SK-N-MC (cell line): ENCODE results near the gene BCAS1.

ENCODE experiments used
- EZH2 ChIP-seq: fragments of 200-600 bp; sonication (generic); IDR thresholded peaks from one replicate; pipeline ENCODE4 v1.6.1; 2017; ENCODE audit warnings: antibody characterized with exemption
- FOXP2 ChIP-seq: optimal IDR thresholded peaks from 2 replicates; pipeline ENCODE3; 2011; ENCODE audit warnings: mild to moderate bottlenecking, moderate library complexity; ENCODE audit not compliant: insufficient read depth; ENCODE audit errors: extremely low read length, control extremely low read depth

DNA sequence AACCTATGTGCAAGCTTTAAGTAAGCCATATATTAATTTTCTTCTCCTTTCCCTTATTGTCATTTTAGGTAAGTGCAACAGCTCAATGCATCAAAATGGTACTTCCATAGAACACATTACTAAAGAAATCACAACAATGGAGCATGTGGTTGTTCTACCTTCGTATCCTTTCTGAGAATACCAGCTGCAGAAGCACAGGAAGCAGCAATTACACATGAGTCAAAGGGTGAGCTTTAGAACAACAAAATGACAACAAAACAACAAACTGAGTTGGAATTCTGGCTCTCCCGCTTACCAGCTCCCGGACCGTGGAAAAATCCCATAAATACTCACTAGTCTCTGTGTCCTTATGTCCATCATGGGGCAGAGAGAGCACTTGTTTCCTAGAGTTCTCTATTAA is 108.9 kb downstream of the BCAS1 start:
- TF ChIP-seq EZH2 (no peak), FOXP2 (no peak)
